GM12892 (cell line): ENCODE measurements around the gene RAB2B.

ENCODE experiments used
- POLR2A ChIP-seq: IDR thresholded peaks from 2 replicates; pipeline ENCODE4 v1.6.1; 2011; ENCODE audit warnings: low read depth, low read length, control low read depth
- POLR2AphosphoS5 ChIP-seq: IDR thresholded peaks from 2 replicates; pipeline ENCODE4 v1.6.1; 2011; ENCODE audit warnings: low read depth, low read length, control low read depth

GRCh38 chr14:21521501-21521900, 44.7 kb upstream of the RAB2B start:
- TF ChIP-seq POLR2A: no peak
- no peak for TF ChIP-seq POLR2AphosphoS5
